ENCODE results near the gene NOTCH4.

GRCh38 chr6:32249262-32249661 is 25.4 kb upstream of the NOTCH4 start:
- TF ChIP-seq YY2 (tag by site-specific recombination; IDR thresholded peaks at IDR 0.05) (no peak), ZNF549 (tag by site-specific recombination; IDR thresholded peaks at IDR 0.05) (no peak), ZNF140 (tag by site-specific recombination; IDR thresholded peaks at IDR 0.05) (no peak), PATZ1 (tag by site-specific recombination; IDR thresholded peaks at IDR 0.05) (no peak), CTCF (tag by site-specific recombination; IDR thresholded peaks at IDR 0.05) (no peak), ZNF24 (tag by site-specific recombination; IDR thresholded peaks at IDR 0.05) (no peak), ATF2 (tag by site-specific recombination; IDR thresholded peaks at IDR 0.05; ENCODE audit: low read depth) (no peak), ZNF449 (tag by site-specific recombination; IDR thresholded peaks at IDR 0.05) (no peak), REST (tag by site-specific recombination; IDR thresholded peaks at IDR 0.05) (no peak)

All from HEK293 (cell line).